Measurements from ENCODE around the gene CTDSPL.

CTDSPL gene

DNA sequence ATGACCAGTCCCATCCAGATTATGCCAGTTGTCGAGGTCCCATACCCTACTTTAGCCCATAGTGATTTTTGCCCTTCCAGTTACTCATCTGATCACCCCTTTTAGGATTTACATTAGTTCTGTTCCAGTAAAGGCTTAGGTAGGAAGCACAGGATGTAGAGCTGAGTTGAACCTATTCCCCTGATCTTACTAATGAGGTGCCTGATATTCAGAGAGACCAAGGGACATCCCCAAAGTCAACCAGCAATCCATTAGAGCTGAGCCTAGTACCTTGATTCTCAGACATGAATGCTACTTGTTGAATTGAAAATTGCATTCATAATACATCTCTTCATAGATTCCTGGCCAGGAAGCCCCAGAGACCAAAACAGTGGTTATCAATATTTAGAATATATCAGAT lies 24.7 kb downstream of the CTDSPL start:
- no peaks in the 10 kb centered on the region for H3K4me1 ChIP-seq (ENCODE audit: insufficient read depth, poor library complexity, severe bottlenecking)
- H3K36me3 ChIP-seq (ENCODE audit: low read depth), result no peaks in the 10 kb centered on the region
- no peak overlapping the region for H3K4me3 ChIP-seq (ENCODE audit: severe bottlenecking)
- ATAC-seq (ENCODE audit: low read depth) (no peak), DNase-seq (ENCODE audit: low spot score) (no peak)
- no peaks in the 10 kb centered on the region for H3K27me3 ChIP-seq (ENCODE audit: insufficient read depth, poor library complexity, severe bottlenecking)
- H3K9me3 ChIP-seq (ENCODE audit: severe bottlenecking), result no peaks in the 10 kb centered on the region
- TF ChIP-seq, protein P1, sequence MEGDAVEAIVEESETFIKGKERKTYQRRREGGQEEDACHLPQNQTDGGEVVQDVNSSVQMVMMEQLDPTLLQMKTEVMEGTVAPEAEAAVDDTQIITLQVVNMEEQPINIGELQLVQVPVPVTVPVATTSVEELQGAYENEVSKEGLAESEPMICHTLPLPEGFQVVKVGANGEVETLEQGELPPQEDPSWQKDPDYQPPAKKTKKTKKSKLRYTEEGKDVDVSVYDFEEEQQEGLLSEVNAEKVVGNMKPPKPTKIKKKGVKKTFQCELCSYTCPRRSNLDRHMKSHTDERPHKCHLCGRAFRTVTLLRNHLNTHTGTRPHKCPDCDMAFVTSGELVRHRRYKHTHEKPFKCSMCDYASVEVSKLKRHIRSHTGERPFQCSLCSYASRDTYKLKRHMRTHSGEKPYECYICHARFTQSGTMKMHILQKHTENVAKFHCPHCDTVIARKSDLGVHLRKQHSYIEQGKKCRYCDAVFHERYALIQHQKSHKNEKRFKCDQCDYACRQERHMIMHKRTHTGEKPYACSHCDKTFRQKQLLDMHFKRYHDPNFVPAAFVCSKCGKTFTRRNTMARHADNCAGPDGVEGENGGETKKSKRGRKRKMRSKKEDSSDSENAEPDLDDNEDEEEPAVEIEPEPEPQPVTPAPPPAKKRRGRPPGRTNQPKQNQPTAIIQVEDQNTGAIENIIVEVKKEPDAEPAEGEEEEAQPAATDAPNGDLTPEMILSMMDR (IDR thresholded peaks at IDR 0.05; ENCODE audit: poor library complexity, severe bottlenecking), result no peak
- no peak overlapping the region for H3K27ac ChIP-seq (ENCODE audit: poor library complexity, severe bottlenecking)

DNA sequence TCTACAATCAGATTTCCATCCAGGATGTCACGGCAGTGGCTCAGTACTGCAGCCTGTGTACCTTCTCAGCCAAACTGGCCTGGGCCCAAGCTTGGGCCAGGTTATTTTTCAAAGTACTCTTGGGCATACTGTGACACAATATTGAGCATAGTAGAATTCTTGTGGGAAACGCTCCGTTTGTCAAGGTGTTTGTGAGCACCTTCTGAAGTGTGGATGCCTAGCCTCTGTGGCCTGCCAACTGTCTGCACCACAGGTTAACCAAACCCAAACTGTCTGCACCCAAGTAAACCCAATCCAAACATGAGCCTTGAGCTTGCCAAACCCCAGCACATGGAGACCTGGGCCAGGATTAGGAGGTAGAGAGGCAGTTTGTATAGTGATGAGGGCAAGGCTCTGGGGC lies 25.4 kb downstream of the CTDSPL start:
- Histone ChIP-seq H3K4me1 (ENCODE audit: insufficient read depth, poor library complexity, severe bottlenecking) (no peaks in the 10 kb centered on the region), H3K9me3 (ENCODE audit: severe bottlenecking) (no peaks in the 10 kb centered on the region), H3K4me3 (ENCODE audit: severe bottlenecking) (no peak overlapping the region), H3K27ac (ENCODE audit: poor library complexity, severe bottlenecking) (no peak overlapping the region), H3K36me3 (ENCODE audit: low read depth) (no peaks in the 10 kb centered on the region), H3K27me3 (ENCODE audit: insufficient read depth, poor library complexity, severe bottlenecking) (no peaks in the 10 kb centered on the region)
- TF ChIP-seq, protein P1 (IDR thresholded peaks at IDR 0.05; ENCODE audit: poor library complexity, severe bottlenecking), result no peak
- DNase-seq (ENCODE audit: low spot score) (no peak), ATAC-seq (ENCODE audit: low read depth) (no peak)

DNA sequence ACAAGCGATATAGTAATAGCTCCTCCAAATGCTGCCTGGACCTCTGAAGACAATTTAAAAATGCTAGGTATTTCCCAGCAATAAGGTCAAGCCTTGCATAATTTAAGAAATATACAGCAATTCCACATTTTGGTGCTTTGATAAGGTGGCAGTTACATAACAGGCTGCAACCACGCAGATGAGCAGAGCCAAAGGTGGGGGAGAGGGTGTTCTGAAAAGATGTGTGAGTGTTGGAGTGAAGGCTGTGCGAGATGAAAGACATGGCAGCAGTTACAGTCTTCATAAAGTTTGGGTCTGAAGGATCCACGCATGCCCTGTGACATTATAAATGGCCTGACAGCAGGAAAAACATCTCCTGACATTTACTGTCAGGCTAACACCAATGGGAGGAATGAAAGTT lies 26.1 kb downstream of the CTDSPL start:
- no peak for DNase-seq (ENCODE audit: low spot score)
- H3K27me3 ChIP-seq (ENCODE audit: insufficient read depth, poor library complexity, severe bottlenecking), result no peaks in the 10 kb centered on the region
- no peak overlapping the region for H3K27ac ChIP-seq (ENCODE audit: poor library complexity, severe bottlenecking)
- no peaks in the 10 kb centered on the region for H3K36me3 ChIP-seq (ENCODE audit: low read depth)
- ATAC-seq (ENCODE audit: low read depth), result no peak
- no peaks in the 10 kb centered on the region for H3K9me3 ChIP-seq (ENCODE audit: severe bottlenecking)
- TF ChIP-seq, protein P1 (IDR thresholded peaks at IDR 0.05; ENCODE audit: poor library complexity, severe bottlenecking), result no peak
- H3K4me1 ChIP-seq (ENCODE audit: insufficient read depth, poor library complexity, severe bottlenecking), result no peaks in the 10 kb centered on the region
- no peak overlapping the region for H3K4me3 ChIP-seq (ENCODE audit: severe bottlenecking)

DNA sequence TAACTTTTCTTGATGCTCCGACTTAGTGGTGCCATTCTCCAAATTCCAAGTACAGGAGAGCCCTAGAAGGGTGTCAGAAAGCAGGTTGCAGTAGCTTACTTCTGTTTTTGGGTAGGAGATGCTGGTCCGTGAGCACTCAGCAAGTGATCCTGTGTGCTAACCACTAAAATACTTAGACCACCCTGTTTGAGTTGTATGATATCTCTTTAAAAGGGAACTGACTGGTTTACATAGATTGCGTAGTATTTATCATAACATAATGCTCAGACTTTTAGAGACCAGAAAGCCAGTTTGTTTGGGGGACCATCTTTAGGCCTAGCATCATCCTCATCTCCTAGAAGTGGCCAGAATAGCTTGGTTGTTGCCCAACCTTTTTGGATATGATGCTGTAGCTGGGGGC lies 26.7 kb downstream of the CTDSPL start:
- Histone ChIP-seq H3K4me1 (ENCODE audit: insufficient read depth, poor library complexity, severe bottlenecking) (no peaks in the 10 kb centered on the region), H3K4me3 (ENCODE audit: severe bottlenecking) (no peak overlapping the region), H3K36me3 (ENCODE audit: low read depth) (no peaks in the 10 kb centered on the region), H3K27me3 (ENCODE audit: insufficient read depth, poor library complexity, severe bottlenecking) (no peaks in the 10 kb centered on the region), H3K9me3 (ENCODE audit: severe bottlenecking) (no peaks in the 10 kb centered on the region), H3K27ac (ENCODE audit: poor library complexity, severe bottlenecking) (no peak overlapping the region)
- DNase-seq (ENCODE audit: low spot score), result no peak
- TF ChIP-seq, protein P1 (IDR thresholded peaks at IDR 0.05; ENCODE audit: poor library complexity, severe bottlenecking), result no peak
- ATAC-seq (ENCODE audit: low read depth), result no peak

DNA sequence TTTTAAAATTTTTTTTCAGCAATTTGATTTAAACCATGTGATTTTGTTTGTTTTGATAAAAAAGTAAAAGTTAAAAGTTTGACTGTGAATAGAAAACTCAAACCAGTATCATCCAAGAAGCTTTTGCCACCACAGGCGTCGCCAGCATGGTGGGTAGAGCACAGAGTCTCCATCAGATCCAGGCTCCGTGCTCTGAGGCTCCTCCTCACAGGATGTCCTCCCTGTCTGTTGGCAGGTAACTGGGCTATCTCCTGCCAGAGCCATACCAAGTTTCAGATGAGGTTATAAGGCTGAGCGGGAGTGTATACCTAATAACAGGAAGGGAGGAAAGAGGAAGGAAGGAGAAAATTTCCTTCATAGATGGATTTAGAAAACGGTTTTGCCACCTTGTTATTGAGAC lies 28.8 kb downstream of the CTDSPL start:
- ATAC-seq (ENCODE audit: low read depth) (no peak), DNase-seq (ENCODE audit: low spot score) (no peak)
- no peaks in the 10 kb centered on the region for H3K4me1 ChIP-seq (ENCODE audit: insufficient read depth, poor library complexity, severe bottlenecking)
- H3K27me3 ChIP-seq (ENCODE audit: insufficient read depth, poor library complexity, severe bottlenecking), result no peaks in the 10 kb centered on the region
- no peaks in the 10 kb centered on the region for H3K9me3 ChIP-seq (ENCODE audit: severe bottlenecking)
- no peak overlapping the region for H3K27ac ChIP-seq (ENCODE audit: poor library complexity, severe bottlenecking)
- H3K36me3 ChIP-seq (ENCODE audit: low read depth), result no peaks in the 10 kb centered on the region
- TF ChIP-seq, protein P1 (IDR thresholded peaks at IDR 0.05; ENCODE audit: poor library complexity, severe bottlenecking), result no peak
- no peak overlapping the region for H3K4me3 ChIP-seq (ENCODE audit: severe bottlenecking)
